SK-MEL-5 (cell line): Measurements from ENCODE around the gene CARD6. TPM values are rescaled to one million over a fixed set of nuclear protein-coding genes. Genes with fewer than 3 reads are reported as not detected.
"Not testable (repeated sequence)": the region's sequence is repeated elsewhere in the genome, so short reads cannot be mapped to it uniquely, and the experiment has no call there.

Source experiments
- DNase-seq: peaks from one replicate; pipeline ENCODE4 v3.0.0-alpha.2; 2016; ENCODE audit warnings: low read depth, low spot score
- in situ Hi-C: cut with HindIII; loops from 2 replicates; pipeline ENCODE4 v1.10.0; 2016; ENCODE audit warnings: low sequenced_read_pairs, high pct_unique_total_duplicates, low pct_unique_long_range_greater_than_20kb
- total RNA-seq: library from RNA; depleted of rRNA; stranded (reverse); fragments of >200 nt; shearing (Covaris generic); gene quantifications from 2 replicates; pipeline ENCODE4 v1.2.3, GENCODE V29; 2014

The CARD6 gene
- total RNA-seq, 1 experiment from 2014 or later = 4.8 TPM

DNA sequence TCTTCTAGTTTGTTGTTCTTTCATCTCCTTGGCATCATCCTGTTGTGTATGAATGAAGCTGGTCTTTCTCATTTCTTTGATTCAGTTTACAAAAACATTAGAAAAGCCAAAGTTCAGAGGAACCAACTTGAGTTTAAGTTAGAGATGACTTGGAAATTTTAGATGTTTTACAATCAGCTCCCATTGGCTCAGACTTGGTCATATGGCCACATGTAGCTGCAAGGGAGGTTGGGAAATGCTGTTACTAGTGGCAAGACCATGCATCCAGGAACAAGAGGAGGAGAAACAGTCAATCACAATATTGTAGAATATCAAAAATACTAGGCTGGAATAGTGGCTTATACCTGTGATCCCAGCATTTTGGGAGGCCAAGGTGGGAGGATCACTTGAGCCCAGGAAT lies 19.5 kb downstream of the CARD6 start:
- in situ Hi-C loops = no loop called here
- DNase-seq = no peak

DNA sequence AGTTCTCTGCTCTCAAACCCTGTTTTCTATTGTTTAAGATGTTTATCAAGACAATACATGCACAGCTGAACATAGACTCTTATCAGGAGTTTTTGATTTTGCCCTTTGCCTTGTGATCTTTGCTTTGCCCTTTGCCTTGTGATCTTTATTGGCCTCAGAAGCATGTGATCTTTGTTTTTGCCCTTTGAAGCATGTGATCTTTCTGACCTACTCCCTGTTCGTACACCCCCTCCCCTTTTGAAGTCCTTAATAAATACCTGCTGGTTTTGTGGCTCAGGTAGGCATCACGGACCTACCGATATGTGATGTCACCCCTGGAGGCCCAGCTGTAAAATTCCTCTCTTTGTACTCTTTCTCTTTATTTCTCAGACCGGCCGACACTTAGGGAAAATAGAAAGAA lies 23.8 kb downstream of the CARD6 start:
- in situ Hi-C loops, DNase-seq: not testable (repeated sequence)

DNA sequence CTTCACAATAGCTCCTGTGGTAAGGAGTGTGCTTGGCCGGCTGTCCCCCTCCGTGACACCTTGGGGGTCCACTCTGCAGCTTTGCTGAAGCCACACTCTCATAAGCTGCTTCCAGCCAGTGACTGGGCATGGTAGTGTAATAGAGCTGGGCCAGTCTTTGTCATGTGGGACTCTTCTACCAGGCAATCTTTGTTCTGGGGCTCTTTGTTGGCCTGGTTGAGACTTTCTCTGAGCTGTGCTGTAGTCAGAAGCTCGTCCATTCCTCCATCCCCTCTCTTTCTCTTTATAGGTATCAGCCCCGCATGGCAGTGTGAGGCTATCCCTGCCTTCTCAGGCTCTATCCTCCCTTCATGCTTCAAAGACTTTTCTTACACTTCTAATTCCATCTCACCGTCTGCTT lies 25.7 kb downstream of the CARD6 start:
- in situ Hi-C loops = no loop called here
- no peak for DNase-seq

DNA sequence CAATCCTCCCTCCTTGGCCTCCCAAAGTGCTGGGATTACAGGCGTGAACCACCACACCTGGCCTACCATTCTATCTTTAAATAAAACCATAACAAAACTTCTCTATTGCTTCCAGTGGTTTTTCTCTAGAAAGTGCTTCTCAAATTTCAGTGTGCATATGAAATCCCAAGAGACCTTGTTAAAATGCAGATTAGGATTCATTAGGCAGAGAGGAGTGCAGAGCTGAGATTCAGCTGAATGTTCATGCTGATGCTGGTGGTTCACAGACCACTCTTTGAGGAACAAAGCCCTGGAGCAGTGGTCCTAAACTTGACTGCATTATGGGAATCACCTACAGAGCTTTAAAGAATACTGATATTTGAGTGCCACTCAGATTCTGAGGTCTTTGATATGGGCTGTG lies 28.2 kb downstream of the CARD6 start:
- DNase-seq = no peak
- in situ Hi-C loops = no loop called here

DNA sequence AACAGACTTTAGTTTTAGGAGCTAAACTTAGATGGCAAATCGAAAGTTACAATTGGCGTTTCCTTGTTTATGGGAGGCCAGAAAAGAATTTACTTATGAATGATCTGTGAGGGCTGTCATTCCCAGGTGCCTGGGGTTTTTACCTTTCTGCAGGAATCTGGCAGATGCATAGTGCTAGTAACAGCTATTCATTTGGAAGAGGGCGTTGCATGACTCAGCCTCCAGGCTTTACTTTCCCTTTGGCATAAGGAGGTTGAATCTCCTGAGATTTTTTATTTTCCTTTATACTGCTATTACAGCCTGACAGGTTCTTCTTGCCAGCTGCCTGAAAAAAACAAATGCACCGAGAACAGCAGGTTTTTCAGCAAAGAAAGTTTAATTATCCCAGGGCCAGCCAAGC lies 30.0 kb downstream of the CARD6 start:
- in situ Hi-C loops = no loop called here
- DNase-seq = no peak

DNA sequence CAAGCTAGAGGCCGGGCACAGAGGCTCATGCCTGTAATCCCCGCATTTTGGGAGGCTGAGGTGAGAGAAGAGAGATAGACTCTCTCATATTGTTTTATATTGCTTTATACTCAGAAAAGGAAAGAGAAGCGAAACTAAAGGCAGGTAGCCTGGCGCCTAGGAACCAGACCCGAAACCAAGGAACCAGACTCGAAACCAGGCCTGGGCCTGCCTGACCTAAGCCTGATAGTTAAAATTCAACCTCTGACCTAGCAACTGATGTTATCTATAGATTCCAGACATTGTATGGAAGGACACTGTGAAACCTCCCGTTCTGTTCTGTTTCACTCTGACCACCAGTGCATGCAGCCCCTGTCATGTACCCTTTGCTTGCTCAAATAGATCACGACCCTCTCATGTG lies 31.1 kb downstream of the CARD6 start:
- DNase-seq, in situ Hi-C loops: not testable (repeated sequence)

DNA sequence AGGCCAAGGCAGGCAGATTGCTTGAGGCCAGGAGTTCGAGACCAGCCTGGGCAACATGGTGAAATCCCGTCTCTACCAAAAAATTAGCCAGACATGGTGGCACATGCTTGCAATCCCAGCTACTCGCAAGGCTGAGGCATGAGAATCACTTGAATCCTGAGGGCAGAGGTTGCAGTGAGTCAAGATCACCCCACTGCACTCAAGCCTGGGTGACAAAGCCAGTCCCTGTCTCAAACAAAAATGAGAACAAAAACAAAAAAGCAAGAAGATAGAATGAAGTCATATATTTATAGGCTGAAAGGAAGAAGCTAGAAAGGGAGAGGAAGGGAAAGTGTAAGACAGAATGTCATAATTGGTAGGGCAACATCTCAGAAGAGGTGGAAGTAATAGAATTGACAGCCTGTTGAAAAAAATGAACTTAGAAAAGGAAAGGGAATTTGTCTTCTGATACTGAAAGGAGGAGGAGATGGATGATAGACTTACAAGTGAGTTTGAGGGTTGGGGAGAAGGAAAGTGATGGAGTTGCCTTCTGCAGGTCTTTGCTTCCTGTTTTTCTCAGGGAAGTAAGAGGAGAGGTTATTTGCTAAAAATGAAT lies 32.2 kb downstream of the CARD6 start:
- in situ Hi-C loops = no loop called here
- DNase-seq = peak; percentile 22

DNA sequence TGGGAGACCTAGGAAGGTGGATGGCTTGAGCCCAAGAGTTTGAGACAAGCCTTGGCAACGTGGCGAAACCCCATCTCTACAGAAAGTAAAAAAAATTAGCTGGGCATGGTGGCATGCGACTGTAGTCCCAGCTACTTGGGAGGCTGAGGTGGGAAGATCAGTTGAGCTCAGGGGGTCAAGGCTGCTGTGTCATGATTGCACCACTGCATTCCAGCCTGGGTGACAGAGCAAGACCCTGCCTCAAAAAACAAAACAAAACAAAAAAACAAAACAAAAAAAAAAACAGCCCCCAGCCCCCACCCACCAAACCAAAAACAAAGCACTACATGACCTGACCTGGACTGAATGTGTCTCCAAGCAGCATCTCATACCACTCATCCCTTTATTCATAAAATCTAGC lies 34.8 kb downstream of the CARD6 start:
- in situ Hi-C loops = no loop called here
- DNase-seq = no peak

DNA sequence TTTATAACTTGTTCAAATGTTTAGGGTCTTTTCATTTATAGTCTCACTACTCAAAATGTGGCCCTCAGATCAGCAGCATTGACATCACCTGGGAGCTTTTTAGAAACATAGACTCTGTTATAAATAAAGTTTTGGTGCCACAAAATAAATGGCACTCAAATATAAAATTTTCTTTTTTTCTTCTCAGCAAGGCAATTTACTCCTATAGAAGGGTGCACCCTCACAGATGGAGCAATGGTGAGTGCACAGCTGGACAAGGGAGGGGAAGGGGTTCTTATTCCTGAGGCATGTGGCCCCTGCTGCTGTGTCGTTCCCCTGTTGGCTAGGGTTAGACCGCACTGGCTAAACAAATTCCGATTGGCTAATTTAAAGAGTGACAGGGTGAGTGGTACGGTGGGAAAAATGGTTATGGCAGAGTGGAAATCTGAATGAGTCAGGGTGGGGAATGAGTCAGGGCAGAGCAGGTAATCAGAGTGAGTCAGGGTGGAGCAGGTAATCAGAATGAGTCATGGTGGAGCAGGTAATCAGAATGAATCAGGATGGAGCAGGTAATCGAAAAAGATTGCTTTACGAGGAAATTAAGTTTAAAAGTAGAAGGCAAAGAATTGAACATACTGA lies 36.3 kb downstream of the CARD6 start:
- DNase-seq = no peak

DNA sequence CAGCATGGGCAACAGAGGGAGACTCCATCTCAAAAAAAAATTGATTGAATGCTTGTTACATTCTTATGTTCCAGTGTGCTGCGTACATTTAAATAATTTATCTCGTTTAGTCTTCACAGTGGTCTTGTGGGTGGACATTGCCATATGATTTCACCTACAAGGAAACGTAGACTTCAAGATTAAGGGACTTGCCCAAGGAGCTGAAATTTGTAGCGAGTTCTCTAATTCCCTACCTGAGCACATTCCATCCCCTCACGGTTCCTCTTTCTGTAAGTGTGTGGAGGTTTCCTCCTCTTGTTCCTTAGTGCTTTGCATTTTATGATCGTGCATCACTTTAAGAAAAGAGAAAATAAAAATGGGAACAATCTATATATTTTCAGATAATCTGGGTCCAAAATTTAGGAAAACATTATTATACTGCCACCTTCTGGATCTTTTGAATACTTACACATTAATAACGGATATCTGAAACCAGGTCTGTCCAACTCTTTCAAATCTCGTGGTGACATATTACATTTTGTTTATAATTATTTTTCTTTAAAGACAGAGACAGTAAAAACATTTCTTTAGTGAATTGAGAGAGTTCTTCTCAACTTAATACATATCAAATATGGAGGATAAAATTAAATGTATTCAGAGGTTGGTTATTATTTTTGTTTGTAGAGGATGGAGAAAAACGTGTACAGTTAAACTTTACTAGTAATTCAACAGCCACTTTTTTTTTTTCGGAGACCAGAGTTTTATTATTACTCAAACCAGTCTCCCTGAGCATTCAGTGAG lies 38.2 kb downstream of the CARD6 start:
- in situ Hi-C loops = no loop called here

More for the DNA sequence above, 36.3 kb downstream of the CARD6 start:
- in situ Hi-C loops = no loop called here

DNA sequence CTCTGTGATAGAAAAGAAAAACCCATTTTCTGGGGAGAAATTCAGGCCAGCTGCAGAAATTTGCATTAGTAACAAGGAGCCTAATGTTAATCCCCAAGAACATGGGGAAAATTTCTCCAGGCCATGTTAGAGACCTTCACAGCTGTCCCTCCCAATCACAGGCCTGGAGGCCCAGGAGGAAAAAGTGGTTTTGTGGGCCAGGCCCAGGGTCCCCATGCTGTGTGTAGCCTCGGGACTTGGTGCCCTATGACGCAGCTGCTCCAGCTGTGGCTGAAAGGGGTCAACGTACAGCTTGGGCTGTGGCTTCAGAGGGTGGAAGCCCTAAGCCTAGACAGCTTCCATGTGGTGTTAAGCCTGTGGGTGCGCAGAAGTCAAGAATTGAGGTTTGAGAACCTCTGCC lies 41.1 kb downstream of the CARD6 start:
- DNase-seq = no peak
- in situ Hi-C loops = no loop called here

More for the DNA sequence above, 38.2 kb downstream of the CARD6 start:
- DNase-seq = peak; percentile 65

DNA sequence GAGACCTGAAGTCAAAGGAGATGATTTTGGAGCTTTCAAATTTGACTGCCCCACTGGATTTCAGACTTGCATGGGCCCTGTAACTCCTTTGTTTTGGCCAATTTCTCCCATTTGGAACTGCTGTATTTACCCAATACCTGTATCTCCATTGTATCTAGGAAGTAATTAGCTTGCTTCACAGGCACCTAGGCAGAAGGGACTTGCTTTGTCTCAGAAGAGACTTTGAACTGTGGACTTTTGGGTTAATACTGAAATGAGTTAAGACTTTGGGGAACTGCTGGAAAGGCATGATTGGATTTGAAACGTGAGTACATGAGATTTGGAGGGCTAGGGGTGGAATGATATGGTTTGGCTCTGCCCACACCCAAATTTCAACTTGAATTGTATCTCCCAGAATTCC lies 41.9 kb downstream of the CARD6 start:
- in situ Hi-C loops, DNase-seq: not testable (repeated sequence)

DNA sequence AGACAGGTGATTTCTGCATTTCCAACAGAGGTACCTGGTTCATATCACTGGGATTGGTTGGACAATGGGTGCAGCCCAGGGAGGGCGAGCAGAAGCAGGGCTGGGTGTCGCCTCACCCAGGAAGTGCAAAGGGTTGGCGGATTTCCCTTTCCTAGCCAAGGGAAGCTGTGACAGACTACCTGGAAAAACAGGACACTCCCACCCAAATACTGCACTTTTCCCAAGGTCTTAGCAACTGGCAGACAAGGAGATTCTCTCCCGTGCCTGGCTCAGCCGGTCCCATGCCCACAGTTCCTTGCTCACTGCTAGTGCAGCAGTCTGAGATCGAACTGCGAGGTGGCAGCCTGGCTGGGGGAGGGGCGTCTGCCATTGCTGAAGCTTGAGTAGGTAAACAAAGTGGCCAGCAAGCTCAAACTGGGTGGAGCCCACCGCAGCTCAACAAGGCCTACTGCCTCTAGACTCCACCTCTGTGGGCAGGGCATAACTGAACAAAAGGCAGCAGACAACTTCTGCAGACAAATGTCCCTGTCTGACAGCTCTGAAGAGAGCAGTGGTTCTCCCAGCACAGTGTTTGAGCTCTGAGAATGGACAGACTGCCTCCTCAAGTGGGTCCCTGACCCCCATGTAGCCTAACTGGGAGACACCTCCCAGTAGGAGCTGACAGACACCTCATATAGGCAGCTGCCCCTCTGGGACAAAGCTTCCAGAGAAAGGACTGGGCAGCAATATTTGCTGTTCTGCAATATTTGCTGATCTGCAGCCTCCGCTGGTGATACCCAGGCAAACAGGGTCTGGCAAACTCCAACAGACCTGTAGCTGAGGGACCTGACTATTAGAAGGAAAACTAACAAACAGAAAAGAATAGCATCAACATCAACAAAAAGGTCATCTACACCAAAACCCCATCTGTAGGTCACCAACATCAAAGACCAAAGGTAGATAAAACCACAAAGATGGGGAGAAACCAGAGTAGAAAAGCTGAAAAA lies 54.6 kb downstream of the CARD6 start:
- DNase-seq, in situ Hi-C loops: not testable (repeated sequence)

DNA sequence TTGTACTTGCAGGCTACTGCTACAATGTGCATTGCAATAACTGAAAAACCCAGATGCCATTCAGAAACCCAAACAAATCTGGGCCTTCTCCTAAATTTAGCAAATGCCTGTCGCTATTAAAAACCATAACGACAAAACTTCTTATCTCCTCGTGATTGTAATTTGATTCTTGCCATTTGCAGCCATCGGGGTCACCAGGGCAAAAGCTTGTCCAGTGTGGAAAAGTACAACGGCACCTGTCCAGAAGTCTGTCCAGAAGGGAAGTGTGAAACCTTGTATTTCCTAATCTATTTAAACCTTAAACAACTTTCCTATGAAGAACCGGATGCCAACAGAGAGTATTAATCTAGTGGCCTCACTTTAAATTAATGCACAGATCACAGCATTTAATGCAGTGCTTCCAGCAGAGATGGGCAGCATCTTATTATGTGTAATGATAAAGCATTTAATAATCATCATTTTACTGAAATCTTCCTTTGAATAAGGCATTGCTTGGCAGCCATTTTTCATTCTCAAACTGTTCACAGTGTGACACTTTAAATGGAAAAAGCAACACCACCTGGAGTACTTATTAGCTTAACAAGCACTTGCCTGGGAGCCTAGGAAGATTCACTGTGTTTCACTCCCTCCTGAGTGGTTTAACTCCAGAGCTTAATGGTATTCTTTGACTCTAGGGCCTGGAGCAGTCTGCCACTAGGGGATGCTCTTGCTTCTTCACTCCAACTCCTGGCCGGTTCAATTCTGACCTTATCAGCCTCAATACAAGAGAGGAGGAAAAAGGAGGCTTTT lies 63.2 kb downstream of the CARD6 start:
- in situ Hi-C loops = no loop called here
- peak; percentile 91 for DNase-seq

DNA sequence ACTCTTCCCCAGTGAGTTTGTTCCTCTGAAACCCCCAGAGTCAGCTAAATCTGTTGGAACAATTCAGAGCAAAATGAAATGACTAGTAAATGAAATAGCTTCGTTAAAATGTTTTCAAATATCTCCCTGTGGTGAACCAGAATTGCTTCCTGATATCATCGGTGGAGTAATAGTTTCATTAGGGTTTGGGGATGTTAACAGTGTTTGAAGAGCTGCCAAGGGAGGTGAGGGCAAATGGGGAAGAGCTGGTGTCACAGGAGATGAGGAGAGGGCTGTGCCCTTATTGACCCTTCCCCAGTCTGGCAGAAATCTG lies 63.8 kb downstream of the CARD6 start:
- in situ Hi-C loops = no loop called here
- DNase-seq = no peak

DNA sequence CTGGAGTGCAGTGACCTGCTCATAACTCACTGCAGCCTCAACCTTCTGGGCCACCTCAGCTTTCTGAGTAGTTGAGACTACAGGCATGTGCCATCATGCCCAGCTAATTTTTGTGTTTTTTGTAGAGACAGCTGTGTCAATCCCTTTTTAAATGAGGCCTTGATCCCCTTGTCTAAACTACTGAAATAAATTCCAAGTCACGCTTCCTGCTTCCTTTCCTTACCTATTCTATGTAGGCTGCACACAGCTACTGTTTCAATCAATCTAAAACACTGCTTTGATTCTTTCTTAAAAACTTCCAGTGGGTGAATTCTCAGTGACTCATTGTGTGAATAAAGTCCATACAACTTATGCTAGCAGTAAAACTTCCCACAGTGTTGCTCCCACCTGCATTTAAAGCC lies 65.2 kb downstream of the CARD6 start:
- in situ Hi-C loops = no loop called here
- peak; percentile 15 for DNase-seq

DNA sequence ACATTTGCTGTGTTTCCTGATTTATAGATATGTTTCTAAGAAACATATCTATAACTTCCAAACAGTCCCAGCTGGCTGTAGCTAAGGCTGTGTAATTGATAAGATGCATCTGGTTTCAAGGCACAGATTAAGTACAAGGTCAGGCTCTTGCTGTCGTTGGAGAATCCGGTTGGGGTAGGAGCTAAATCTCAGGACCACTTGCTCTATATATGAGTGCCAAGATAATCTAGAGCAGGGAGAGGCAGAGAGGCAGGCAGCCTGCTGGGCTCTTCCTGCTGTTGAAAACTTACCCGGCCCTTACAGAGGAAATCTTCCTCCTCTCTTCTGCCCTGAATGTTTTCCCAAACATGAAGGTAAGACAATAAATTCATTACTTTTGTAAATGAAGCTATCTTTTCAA lies 68.1 kb downstream of the CARD6 start, which contains the start of gene C7:
C7 (plus strand) TSS at position 234 of the 400 bp plus-strand sequence; CDS start at position 348, 114 bp downstream.
- DNase-seq = no peak
- in situ Hi-C loops = no loop called here
